Chondrocyte (in vitro differentiated cells): ENCODE measurements around the gene TMTC2. TPM values are rescaled to one million over a fixed set of nuclear protein-coding genes. Genes with fewer than 3 reads are reported as not detected.

Source experiments
- DNase-seq: peaks from one replicate; pipeline ENCODE4 v3.0.0; 2021; ENCODE audit warnings: mixed read lengths, low spot score
- H3K27ac Mint-ChIP-seq: one replicate; pipeline ENCODE4 v1.8.0; 2021; ENCODE audit warnings: mild to moderate bottlenecking, moderate library complexity, mixed read lengths; ENCODE audit not compliant: unreplicated experiment
- H3K27me3 Mint-ChIP-seq: 2 replicates; pipeline ENCODE4 v1.8.0; 2021; ENCODE audit warnings: low read depth, mixed read lengths
- H3K36me3 Mint-ChIP-seq: 2 replicates; pipeline ENCODE4 v1.8.0; 2021; ENCODE audit warnings: low read depth, mixed read lengths
- H3K4me1 Mint-ChIP-seq: 2 replicates; pipeline ENCODE4 v1.8.0; 2021; ENCODE audit warnings: low read depth, mild to moderate bottlenecking, mixed read lengths
- H3K4me3 Mint-ChIP-seq: one replicate; pipeline ENCODE4 v1.8.0; 2021; ENCODE audit warnings: mild to moderate bottlenecking, moderate library complexity, mixed read lengths; ENCODE audit not compliant: unreplicated experiment
- H3K9me3 Mint-ChIP-seq: 2 replicates; pipeline ENCODE4 v1.8.0; 2021; ENCODE audit warnings: low read depth, mixed read lengths
- CTCF ChIP-seq: fragments of 200-600 bp; sonication (generic); IDR thresholded peaks from 2 replicates; pipeline ENCODE4 v1.5.0; 2021; ENCODE audit warnings: antibody characterized with exemption, mild to moderate bottlenecking, moderate library complexity
- total RNA-seq: library from RNA; stranded (reverse); gene quantifications from 3 replicates; pipeline ENCODE4 v1.2.1, GENCODE V29; 2021

Gene TMTC2
- total RNA-seq, 1 donor from 2014 or later = 1.4 TPM

- TF ChIP-seq CTCF = no peak
- no peak overlapping the region for H3K27ac Mint-ChIP-seq
Observed at GRCh38 chr12:82870771-82871377, 184.2 kb downstream of the TMTC2 start.

GRCh38 chr12:82872088-82872487 lies 185.4 kb downstream of the TMTC2 start:
- no peaks in the 10 kb centered on the region for H3K27me3 Mint-ChIP-seq
- no peaks in the 10 kb centered on the region for H3K36me3 Mint-ChIP-seq
- peaks cover 14% of the 10 kb centered on the region for H3K4me1 Mint-ChIP-seq
- no peak for DNase-seq
- H3K27ac Mint-ChIP-seq = no peak overlapping the region
- no peaks in the 10 kb centered on the region for H3K9me3 Mint-ChIP-seq
- H3K4me3 Mint-ChIP-seq = no peak overlapping the region
- no peak for TF ChIP-seq CTCF

More at GRCh38 chr12:82870771-82871377, 184.2 kb downstream of the TMTC2 start:
- Mint-ChIP-seq H3K4me3 (no peak overlapping the region), H3K27me3 (no peaks in the 10 kb centered on the region), H3K9me3 (no peaks in the 10 kb centered on the region), H3K36me3 (no peaks in the 10 kb centered on the region), H3K4me1 (peaks cover 14% of the 10 kb centered on the region)
- DNase-seq = no peak

GRCh38 chr12:82873309-82873708 lies 186.6 kb downstream of the TMTC2 start:
- H3K27ac Mint-ChIP-seq = no peak overlapping the region
- H3K36me3 Mint-ChIP-seq = no peaks in the 10 kb centered on the region
- no peak for TF ChIP-seq CTCF
- no peak overlapping the region for H3K4me3 Mint-ChIP-seq
- peaks cover 8% of the 10 kb centered on the region for H3K4me1 Mint-ChIP-seq
- H3K9me3 Mint-ChIP-seq = no peaks in the 10 kb centered on the region
- DNase-seq = no peak
- H3K27me3 Mint-ChIP-seq = no peaks in the 10 kb centered on the region

- Mint-ChIP-seq H3K4me3 (no peak overlapping the region), H3K27ac (no peak overlapping the region), H3K27me3 (no peaks in the 10 kb centered on the region), H3K36me3 (no peaks in the 10 kb centered on the region), H3K9me3 (no peaks in the 10 kb centered on the region), H3K4me1 (peaks cover 7% of the 10 kb centered on the region)
- TF ChIP-seq CTCF = no peak
- DNase-seq = no peak
Observed at GRCh38 chr12:82873951-82874350, 187.2 kb downstream of the TMTC2 start.

GRCh38 chr12:82874945-82875344 lies 188.2 kb downstream of the TMTC2 start:
- Mint-ChIP-seq H3K27me3 (no peaks in the 10 kb centered on the region), H3K27ac (no peak overlapping the region), H3K9me3 (no peaks in the 10 kb centered on the region), H3K4me1 (peaks cover 10% of the 10 kb centered on the region), H3K36me3 (no peaks in the 10 kb centered on the region), H3K4me3 (no peak overlapping the region)
- no peak for TF ChIP-seq CTCF
- no peak for DNase-seq
